Activated naive CD4-positive, alpha-beta T cell treated with anti-CD3 and anti-CD28 coated beads, Interleukin-2, amount 50 U/mL, for 72 hours (primary cell): ENCODE measurements around the gene FAM3D. TPM values are rescaled to one million over a fixed set of nuclear protein-coding genes. Genes with fewer than 3 reads are reported as not detected.

Experiments used
- ATAC-seq, 2 donors: fragments of 150-1000 bp; cut with Tn5 transposase; 2 replicates each; pipeline ENCODE4 v1.10.0; 2021; ENCODE audit warnings: mild to moderate bottlenecking in 2 of 2, moderate library complexity in 2 of 2
- DNase-seq, 2 donors: peaks; one replicate each; pipeline ENCODE4 v3.0.0; 2021 to 2022; ENCODE audit warnings: low spot score in 2 of 2
- H3K27ac Mint-ChIP-seq, 2 donors: one replicate each; pipeline ENCODE4 v1.8.0; 2022; ENCODE audit warnings: mild to moderate bottlenecking in 2 of 2, mixed read lengths in 2 of 2
- H3K36me3 Mint-ChIP-seq, 2 donors: one replicate each; pipeline ENCODE4 v1.8.0; 2022; ENCODE audit warnings: mixed read lengths in 2 of 2
- H3K9me3 Mint-ChIP-seq, 2 donors: one replicate each; pipeline ENCODE4 v1.8.0; 2022; ENCODE audit warnings: mixed read lengths in 2 of 2
- total RNA-seq, 2 donors: library from RNA; stranded (reverse); gene quantifications; one replicate each; pipeline ENCODE4 v1.2.3, GENCODE V29; 2022

FAM3D gene
- total RNA-seq, 2 donors from 2014 or later: not detected

DNA sequence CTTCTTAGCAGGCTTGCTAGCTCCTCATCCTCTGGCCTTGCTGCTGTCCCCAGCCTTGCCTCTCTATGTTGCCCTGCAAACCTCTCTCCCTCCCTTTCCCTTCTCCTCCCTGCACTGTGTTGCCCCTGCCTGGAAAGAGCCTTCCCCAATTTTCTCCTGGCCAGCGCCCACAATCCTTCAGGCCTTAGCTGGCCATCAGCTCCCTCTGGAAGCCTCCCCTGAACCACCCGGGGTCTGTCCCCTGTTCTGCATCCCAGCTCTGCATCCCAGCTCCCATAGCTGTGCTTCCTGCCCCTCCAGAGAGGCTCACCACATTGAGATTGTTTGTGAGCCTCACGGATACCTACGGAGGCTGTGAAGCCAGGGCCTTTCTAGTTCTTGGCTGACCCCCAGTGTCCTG lies 23.7 kb downstream of the FAM3D start:
- no peak for ATAC-seq
- H3K36me3 Mint-ChIP-seq: no peaks in the 10 kb centered on the region
- no peak for DNase-seq
- H3K27ac Mint-ChIP-seq: no peak overlapping the region
- no peaks in the 10 kb centered on the region for H3K9me3 Mint-ChIP-seq

DNA sequence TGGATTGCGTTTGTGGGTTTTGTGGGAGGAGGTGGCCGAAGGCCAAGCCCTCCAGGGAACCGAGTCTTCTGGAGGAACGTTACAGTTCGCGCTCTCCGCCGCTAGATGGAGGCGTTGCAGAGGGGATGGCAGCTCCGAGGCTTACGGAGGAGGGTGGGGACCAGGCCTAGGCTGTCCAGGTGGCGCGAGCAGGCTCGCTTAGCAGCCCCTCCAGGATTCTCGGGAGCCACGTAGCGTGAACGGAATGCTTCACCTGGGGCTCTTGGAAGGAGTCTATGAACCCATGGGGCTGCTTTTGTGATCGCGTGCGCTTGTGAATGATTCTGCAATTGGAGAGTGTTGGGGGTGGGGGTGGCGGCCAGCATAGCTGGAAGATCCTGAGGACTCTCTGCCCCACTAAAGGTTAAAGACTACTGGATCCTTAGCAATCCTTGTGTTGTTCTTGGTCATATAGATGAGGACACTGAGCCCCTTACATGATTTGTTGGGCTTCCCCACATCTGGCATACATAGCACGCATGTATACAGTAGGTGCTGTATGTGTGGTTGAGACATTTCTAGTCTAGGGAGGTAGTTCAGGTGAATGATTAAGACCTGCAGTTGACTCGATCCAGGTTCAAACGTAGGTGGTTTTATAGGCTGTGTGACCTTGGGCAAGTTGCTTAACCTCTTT lies 25.7 kb downstream of the FAM3D start:
- Mint-ChIP-seq H3K9me3 (no peaks in the 10 kb centered on the region), H3K36me3 (no peaks in the 10 kb centered on the region), H3K27ac (no peak overlapping the region)
- peak in 1 of 2 donors; percentile 73 for DNase-seq
- peak; percentile 81 to 92 for ATAC-seq

DNA sequence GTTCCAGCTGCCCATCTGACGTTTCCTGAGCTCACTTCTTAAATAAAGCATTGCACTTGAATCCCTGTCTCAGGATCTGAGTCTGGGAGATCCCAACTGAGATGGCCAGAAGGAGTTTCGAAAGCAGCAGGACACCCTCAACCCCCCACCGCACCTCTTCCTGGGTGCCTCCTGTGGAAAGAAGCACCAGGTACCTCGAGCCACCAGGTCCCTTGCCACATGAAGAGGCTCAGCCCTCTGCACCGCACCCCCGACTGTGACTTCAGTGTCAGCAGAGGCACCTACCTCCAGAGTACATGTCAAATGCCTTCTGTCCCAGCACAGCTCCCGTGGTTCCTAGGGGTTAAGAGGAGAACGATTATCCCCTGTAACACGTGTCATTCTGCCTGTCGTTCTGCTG lies 26.7 kb downstream of the FAM3D start:
- Mint-ChIP-seq H3K9me3 (no peaks in the 10 kb centered on the region), H3K27ac (no peak overlapping the region), H3K36me3 (no peaks in the 10 kb centered on the region)
- ATAC-seq (no peak), DNase-seq (no peak)

DNA sequence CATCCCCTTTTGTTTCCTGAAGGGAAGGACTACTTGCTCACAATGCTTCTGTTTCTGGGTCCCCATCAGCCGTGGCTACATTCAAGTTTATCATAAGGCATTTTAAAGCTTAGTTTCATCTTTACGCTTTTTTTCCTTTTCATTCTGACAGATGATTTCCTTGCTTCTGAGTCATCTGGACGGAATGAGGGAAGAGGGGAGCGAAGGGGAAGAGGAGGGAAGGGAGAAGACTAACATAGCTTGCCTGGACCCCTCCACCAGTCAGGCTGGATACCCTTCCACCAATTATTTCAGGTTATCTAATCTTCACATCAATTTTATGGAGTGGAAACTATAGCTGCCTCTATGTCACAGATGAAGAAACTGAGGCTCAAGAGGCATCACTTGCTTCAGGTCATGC lies 27.6 kb downstream of the FAM3D start:
- no peaks in the 10 kb centered on the region for H3K36me3 Mint-ChIP-seq
- no peak for DNase-seq
- no peaks in the 10 kb centered on the region for H3K9me3 Mint-ChIP-seq
- no peak for ATAC-seq
- H3K27ac Mint-ChIP-seq: no peak overlapping the region

DNA sequence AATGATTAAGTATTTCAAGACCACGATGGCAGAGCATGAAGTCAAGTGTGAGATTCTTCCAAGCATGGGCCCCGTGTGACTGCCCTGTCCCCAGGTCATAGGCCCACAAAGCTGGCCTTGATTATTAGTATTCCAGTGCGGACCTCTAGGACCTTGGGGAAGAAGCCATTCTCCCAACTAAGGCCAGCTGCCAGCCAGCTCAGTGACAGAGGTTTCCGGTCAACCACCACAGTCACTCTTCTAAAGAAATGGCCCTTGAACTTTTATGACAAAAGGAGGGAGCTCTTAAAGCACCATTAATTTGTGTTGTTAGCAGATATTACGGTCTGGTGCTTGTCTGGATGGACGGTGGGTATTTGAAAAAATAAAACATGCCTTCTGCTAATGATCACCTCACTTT lies 28.0 kb downstream of the FAM3D start:
- no peak for DNase-seq
- no peak for ATAC-seq
- Mint-ChIP-seq H3K9me3 (no peaks in the 10 kb centered on the region), H3K36me3 (no peaks in the 10 kb centered on the region), H3K27ac (no peak overlapping the region)

DNA sequence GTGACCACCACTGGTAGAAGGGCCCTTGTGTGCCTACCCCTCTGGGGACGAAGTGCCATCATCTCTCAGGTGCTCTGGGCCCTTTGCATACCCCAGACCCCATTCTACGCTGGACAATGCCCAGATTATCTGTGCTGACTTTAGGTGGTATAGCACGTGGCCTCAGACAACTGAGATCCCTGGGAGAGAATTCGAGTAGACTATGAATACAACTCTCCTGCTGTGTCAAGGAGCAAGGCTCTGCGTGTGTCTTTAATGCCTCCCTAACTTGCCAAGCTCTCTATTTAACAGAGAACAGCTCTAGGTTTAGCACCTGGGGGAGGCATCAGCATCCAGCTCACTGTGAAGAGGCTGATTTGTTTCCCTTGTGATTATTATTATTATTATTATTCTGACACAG lies 29.1 kb downstream of the FAM3D start:
- DNase-seq (no peak), ATAC-seq (no peak)
- Mint-ChIP-seq H3K27ac (no peak overlapping the region), H3K36me3 (no peaks in the 10 kb centered on the region), H3K9me3 (no peaks in the 10 kb centered on the region)

DNA sequence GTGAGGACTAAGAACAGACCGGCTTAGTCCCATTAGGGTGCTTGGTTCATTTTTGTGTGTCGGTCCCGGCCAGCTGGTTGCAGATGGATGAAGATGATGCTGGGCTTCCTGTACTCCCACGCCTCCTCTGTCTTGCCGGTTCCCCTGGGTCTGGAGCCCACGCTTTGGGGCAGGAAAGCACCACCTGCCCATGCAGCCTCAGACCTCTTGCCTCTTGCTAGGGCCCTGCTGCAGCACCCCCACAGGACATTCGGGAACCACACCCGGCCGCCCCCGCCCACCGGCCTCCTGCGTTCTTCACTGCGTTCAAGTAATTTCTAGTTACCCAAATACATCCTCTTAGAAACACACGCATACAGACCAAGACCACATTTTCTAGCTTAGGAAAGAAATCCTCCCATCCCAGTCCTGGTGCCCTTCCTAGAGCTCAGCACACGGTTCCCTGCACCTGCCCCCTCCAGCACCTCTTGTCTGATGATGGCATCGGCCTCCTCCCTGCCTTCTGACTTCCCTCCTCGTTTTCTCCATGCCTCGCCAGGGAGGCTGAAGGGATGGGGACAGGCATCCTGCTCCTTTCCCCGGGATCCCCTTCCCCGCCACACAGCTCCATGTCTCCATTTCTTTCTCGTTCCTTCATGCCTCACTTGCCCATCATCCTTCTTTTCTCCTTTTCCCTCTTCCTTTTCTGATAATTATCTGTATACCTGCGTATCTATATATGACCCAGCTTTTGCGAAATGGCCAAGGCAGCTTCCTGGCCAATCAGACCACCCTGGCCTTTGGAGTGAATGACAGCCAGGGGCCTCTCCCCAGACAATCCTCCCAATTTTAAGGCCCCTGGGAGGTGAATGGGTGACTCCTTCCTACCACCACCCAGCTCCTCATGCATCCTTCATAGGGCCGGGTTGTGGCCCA lies 30.9 kb downstream of the FAM3D start:
- Mint-ChIP-seq H3K9me3 (no peaks in the 10 kb centered on the region), H3K27ac (no peak overlapping the region), H3K36me3 (no peaks in the 10 kb centered on the region)
- no peak for DNase-seq
- no peak for ATAC-seq

DNA sequence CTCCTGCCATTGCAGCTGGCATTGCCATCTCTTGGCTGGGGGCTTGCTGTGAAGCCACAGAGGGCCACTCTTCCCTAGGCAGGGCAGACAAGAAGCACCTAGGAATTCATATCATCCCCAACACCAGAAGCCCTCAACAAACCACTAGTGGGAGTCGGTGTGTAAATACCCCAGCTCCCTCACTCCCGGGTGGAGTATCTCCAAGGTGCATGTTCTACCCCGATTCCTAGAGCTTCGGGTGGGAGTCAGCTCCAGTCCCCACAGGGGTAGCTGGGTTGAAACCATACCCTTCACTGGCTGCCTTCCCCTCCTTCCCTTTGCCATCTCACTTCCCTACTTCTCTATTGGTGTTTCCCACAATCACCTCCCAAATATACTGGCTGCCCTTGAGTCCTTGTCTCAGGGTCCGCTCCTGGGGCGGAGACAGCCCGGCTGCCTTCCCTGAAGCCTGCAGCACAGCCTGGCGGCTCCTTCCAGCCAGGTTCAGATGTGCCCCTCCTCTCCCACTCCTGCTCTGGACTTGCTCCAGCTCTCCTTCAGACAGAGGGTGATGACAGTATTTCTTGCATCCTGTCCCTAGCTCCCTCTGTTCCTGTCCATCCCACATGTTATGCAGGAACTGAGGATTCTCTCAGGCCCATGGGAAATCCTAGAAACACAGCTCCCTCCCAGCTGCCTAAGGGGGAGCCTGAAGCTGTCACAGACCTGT lies 33.3 kb downstream of the FAM3D start:
- no peaks in the 10 kb centered on the region for H3K9me3 Mint-ChIP-seq
- no peak overlapping the region for H3K27ac Mint-ChIP-seq
- no peaks in the 10 kb centered on the region for H3K36me3 Mint-ChIP-seq
- ATAC-seq (no peak), DNase-seq (no peak)

DNA sequence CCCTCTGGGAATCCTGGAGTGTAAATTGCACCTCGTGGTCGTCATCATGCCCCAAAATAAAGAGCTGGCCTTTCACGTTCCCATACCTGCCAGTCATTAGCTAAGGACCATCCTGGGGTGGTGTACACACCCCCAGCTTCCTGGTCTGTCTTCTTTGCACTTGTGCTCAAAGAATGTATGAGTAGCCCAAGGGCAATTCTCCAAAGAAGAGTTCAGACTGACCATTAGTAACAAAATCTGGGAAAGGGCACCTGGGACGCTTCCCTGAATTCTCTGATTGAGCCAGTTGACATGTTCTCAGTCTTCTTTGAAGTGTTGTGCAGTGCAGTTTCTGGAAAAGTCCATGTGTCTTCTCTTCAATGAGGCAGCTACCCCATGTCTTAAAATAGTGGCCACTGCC lies 34.8 kb downstream of the FAM3D start:
- ATAC-seq (no peak), DNase-seq (no peak)
- Mint-ChIP-seq H3K9me3 (no peaks in the 10 kb centered on the region), H3K27ac (no peak overlapping the region), H3K36me3 (no peaks in the 10 kb centered on the region)

DNA sequence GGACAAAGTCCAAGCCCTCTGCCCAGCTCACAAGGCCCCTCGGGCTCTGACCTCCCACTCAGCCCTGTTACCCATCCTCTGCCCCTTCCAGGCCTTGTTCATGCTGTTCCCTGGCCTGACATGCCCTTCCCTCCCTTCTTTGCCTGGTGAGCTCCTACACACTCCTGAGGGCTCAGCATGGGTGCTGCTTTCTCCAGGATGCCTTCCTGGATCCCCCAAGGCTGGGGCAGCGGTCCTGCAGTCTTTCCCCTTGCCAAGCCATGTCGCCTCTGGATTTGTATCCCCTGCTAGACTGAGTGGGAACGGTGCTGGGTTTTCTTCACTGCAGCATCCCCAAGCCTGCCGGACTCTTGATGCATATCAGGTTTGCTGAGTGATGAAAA lies 35.9 kb downstream of the FAM3D start:
- no peaks in the 10 kb centered on the region for H3K9me3 Mint-ChIP-seq
- no peak overlapping the region for H3K27ac Mint-ChIP-seq
- no peaks in the 10 kb centered on the region for H3K36me3 Mint-ChIP-seq
- ATAC-seq: no peak
- DNase-seq: no peak

DNA sequence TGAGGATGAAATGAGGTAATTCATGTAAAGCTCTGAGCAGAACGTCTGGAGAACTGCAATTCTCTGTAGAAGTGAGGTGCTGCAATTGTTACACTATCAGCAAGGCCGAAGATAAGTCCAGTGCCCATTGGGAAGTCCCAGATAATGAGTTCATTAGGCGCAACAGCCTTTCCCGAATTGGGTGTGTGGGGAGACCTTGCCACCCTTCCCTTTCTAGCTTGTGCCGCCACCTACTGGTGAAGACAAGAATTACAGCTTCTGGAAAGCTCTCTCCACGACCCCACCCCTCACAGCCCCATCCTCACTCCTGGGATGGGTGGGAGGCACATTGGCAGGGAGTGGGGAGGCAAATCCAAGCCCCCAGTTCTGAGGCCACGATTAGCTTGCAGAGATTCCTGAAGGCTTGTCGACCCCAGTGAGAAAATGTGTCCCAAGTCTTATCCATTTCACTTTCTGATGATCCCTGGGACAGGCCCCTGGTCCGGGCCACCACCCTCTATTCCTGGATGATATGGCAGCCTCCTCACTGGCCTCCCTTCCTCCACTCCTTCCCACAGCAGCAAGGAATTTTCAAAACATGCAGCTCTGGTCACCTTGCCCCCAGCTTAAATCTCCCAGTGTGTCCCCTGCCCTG lies 36.4 kb downstream of the FAM3D start:
- peak; percentile 79 to 81 for ATAC-seq
- Mint-ChIP-seq H3K9me3 (no peaks in the 10 kb centered on the region), H3K36me3 (no peaks in the 10 kb centered on the region), H3K27ac (no peak overlapping the region)
- DNase-seq: peak; percentile 61 to 82

DNA sequence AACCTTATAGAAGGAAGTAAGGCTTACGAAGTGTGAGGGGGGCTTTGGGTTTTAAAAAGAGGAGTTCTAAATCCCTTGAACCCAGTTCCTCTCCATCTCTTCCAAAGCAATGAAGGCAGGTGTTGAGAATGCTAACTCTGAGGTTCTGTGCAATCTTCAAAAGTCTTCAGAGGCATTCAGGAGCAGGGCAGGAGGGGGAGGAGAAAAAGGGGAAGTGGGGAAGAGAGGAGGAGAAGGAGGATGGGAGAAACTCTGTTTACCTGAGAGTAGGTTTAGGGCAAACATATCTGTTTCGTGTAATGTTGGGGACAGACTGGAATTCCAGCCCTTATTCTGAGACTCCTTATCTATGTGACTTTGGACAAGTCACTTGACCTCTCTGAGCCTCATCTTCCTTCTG lies 36.9 kb downstream of the FAM3D start:
- ATAC-seq (no peak), DNase-seq (no peak)
- Mint-ChIP-seq H3K9me3 (no peaks in the 10 kb centered on the region), H3K36me3 (no peaks in the 10 kb centered on the region), H3K27ac (no peak overlapping the region)

DNA sequence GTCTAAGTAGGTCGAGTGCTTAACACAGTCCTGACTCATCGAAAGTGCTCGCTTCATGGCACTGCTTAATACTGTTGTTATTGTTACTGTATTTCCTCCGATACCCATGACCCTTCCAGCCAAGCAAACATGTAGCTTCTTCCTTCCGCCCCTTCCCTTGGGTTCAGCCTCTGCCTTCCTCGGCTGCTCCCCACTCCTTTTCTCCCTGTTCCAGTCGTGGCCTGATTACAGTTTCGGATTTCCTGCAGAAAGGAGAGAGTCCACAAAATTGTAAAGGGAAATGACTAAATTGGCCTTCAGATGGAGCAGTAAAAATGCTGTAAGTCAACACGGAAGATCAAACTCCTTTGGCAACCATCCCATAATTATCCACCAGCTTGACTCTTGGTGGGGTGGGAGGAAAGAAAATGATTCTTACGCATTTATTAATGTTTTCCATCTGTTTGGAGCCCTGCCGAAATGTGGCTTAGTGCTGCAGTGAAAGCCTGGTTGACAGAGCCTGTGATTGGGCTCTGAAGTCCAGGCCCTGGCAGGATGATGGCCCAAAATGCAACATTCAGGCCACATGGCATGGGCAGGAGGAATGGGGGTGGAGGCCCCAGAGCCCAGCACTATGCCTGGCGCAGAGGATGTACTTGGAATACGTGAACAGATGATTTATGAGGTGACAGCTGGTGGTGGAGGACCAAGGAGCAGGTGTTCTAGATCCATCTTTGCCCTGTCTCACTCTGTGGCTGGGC lies 37.6 kb downstream of the FAM3D start:
- H3K36me3 Mint-ChIP-seq: no peaks in the 10 kb centered on the region
- H3K9me3 Mint-ChIP-seq: no peaks in the 10 kb centered on the region
- H3K27ac Mint-ChIP-seq: no peak overlapping the region
- ATAC-seq: no peak
- DNase-seq: no peak

DNA sequence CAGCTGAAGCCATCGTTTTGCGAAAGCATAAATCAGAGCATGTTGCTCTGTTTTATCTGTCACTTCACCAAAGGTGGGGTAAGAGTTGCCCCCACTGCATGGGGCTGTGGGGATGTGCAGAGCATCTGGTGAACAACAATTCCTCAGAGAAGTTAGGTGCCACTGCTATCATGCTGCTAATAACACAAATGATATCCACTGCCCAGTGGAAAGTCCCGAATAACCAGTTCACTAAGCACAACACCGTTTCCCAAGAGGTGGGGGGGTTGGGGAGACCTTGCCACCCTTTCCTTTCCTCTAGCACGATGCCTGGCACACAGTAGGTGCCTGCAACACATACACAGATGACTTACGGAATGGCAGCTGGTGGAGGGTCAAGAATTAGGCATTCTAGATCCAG lies 38.6 kb downstream of the FAM3D start:
- no peak for DNase-seq
- H3K36me3 Mint-ChIP-seq: no peaks in the 10 kb centered on the region
- no peak overlapping the region for H3K27ac Mint-ChIP-seq

DNA sequence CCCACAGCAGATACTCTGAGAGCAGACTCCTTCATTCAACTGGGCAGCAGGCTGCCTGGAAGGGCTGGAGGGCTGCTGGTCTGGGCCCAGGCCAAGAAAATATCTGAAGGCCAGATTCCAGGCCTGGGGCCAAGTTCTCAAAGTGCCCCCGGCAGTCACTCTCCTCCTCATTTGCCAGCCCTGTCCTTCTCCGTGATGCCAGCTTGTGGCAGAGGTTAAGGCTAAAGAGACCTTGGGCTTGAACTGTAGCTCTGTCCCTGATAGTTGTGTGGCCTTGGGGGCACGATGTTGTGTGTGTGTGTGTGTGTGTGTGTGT lies 39.0 kb downstream of the FAM3D start:
- H3K9me3 Mint-ChIP-seq: no peaks in the 10 kb centered on the region
- ATAC-seq: no peak
- DNase-seq: no peak
- H3K27ac Mint-ChIP-seq: no peak overlapping the region
- no peaks in the 10 kb centered on the region for H3K36me3 Mint-ChIP-seq

More for the DNA sequence above, 38.6 kb downstream of the FAM3D start:
- H3K9me3 Mint-ChIP-seq: no peaks in the 10 kb centered on the region
- ATAC-seq: no peak

DNA sequence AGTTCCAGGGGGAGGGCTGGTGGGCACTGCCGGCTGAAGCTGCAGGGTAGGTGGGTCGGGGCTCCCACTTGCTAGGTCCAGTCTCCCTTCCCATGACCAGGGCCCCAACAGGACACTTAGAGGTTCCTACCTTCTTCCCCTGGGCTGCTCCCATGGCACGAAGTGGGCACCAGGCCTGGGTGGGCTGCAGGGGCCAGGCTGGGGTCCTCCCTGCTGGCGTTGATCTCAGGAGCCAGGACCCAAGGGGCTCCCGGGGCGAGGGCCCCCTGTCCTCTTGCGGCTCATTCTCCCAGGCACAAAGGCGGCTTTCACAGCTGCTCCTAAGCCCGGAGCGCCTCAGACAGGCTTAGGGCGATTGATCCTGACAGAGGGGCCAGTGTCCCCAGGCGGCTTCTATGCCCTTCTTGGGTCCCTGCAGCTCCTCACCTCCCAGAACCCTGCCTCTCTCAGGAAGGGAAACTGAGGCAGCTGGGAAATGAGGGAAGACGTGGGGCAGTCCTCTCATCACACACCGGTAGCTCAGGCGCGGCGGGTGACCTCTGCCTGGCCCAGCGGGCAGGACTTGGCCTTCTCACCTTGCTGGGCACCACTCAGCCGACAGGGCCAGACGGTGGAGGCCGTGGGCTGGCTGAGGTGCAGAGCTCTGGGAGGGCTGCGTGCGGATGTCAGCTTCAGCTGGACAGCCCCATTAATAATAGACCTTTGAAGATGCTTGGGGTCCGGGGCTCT lies 39.6 kb downstream of the FAM3D start:
- no peaks in the 10 kb centered on the region for H3K9me3 Mint-ChIP-seq
- no peaks in the 10 kb centered on the region for H3K36me3 Mint-ChIP-seq
- no peak overlapping the region for H3K27ac Mint-ChIP-seq

More for the DNA sequence above, 39.6 kb downstream of the FAM3D start:
- DNase-seq (no peak), ATAC-seq (no peak)
